ENCODE results near the gene AFP.

The AFP gene

GRCh38 chr4:73454920-73455319 lies 18.9 kb downstream of the AFP start:
- H3K4me3 ChIP-seq (ENCODE audit: low read depth, low read length), result no peak overlapping the region
- no peak for TF ChIP-seq CTCF (IDR thresholded peaks at IDR 0.05; ENCODE audit: insufficient read depth, low read depth, low read length, missing control alignments)
- DNase-seq (ENCODE audit: low read depth), result no peak

DNA sequence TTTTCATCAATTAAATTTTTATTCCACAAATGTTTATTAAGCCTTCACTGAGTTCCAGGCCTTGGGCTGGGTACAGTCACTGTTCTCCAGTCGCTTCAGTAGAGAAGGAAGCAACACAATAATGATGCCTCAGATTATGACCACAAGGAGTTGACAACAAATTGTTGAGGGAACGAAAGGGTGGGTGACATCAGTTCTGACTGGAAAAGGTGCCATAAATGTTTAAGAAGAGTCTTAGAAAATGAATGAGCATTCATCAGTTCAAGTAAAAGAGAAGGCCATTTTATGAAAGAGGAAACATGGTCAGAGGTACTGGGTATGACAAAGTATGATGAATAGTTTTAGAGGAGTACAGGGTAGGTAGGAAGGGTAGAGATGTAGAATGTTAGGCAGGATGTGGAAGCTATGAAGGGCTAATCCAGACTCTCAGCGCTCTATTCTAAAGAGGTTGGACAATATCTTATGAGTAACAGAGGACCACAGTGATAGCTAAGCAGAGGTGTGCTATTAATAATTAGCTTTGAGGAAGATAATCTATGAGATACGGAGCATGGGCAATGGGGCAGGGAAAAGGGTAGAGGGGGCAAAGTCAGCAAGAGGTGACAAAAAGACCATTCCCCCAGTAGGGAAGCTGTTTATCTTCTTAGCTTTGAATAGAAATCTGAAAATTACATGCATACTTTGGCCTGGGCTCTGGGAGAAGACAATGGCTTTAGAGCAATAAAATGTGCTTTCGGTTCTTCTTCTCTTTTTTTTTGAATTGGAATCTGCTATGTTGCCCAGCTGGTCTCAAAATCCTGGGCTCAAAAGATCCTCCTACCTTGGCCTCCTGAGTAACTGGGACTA lies 20.4 kb downstream of the AFP start:
- no peak for DNase-seq (ENCODE audit: low read depth)
- H3K4me3 ChIP-seq (ENCODE audit: low read depth, low read length), result no peak overlapping the region
- TF ChIP-seq CTCF (IDR thresholded peaks at IDR 0.05; ENCODE audit: insufficient read depth, low read depth, low read length, missing control alignments), result no peak

- no peak for TF ChIP-seq CTCF (IDR thresholded peaks at IDR 0.05; ENCODE audit: insufficient read depth, low read depth, low read length, missing control alignments)
- no peak for DNase-seq (ENCODE audit: low read depth)
- no peak overlapping the region for H3K4me3 ChIP-seq (ENCODE audit: low read depth, low read length)
These were observed 22.4 kb downstream of the AFP start for GRCh38 chr4:73458184-73459047.

- H3K4me3 ChIP-seq (ENCODE audit: low read depth, low read length), result no peak overlapping the region
- DNase-seq (ENCODE audit: low read depth), result no peak
- TF ChIP-seq CTCF (IDR thresholded peaks at IDR 0.05; ENCODE audit: insufficient read depth, low read depth, low read length, missing control alignments), result no peak
These were observed 23.0 kb downstream of the AFP start for GRCh38 chr4:73459048-73459421.

DNA sequence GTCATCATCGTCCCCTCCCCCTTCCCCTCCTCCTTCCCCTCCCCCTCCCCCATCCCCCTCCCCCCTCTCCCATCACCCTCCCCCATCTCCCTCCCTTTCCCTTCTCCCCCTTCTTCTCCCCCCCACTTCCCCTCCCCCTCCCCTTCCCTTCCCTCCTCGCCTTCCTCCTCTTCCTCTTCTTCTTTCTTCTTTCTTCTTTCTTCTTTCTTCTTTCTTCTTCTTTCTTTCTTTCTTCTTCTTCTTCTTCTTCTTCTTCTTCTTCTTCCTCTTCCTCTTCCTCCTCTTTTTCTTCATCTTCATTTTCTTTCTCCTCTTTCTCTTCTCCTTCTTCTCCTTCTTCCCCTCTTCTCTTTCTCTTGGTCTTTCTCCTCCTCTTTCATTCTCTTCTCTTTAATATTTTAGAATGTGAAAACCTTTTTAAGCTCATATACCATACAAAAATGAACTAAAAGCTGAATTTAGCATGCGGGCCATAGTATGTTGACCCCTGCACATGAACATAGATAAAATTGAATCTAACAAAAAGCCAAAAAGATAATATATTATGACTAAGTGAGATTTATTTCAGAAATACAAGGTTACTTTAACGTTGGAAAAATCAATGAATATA lies 25.0 kb downstream of the AFP start:
- no peak for DNase-seq (ENCODE audit: low read depth)
- no peak for TF ChIP-seq CTCF (IDR thresholded peaks at IDR 0.05; ENCODE audit: insufficient read depth, low read depth, low read length, missing control alignments)
- H3K4me3 ChIP-seq (ENCODE audit: low read depth, low read length), result no peak overlapping the region

DNA sequence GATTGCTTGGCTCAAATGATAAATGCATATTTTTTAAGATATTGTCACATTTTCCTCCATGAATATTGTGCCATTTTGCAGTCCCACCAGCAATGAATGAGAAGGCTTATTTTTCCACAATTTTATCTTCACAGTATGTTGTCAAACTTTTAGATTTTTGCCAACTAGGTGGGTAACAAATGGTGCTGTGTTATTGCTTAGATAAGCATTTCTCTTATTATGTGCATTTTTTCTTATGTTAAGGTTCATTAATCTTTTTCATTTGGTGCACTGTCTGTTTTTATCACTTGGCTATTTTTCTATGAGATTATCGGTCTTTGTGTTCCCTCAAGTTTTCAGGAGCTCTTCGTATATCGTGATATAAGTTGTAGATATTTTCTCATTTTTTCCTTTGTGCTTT lies 32.1 kb downstream of the AFP start:
- no peak for DNase-seq (ENCODE audit: low read depth)
- no peak for TF ChIP-seq CTCF (IDR thresholded peaks at IDR 0.05; ENCODE audit: insufficient read depth, low read depth, low read length, missing control alignments)
- no peak overlapping the region for H3K4me3 ChIP-seq (ENCODE audit: low read depth, low read length)

Measured in GM12865 (cell line).